Measurements from ENCODE around the gene FAM193B. TPM values are rescaled to one million over a fixed set of nuclear protein-coding genes. Genes with fewer than 3 reads are reported as not detected.

Gene FAM193B
- total RNA-seq, 1 experiment from 2014 or later: 43.8 TPM

- H3K4me3 ChIP-seq (ENCODE audit: low read depth, low read length, poor library complexity, severe bottlenecking): no peak overlapping the region
- no peak for DNase-seq (ENCODE audit: low spot score)
- POLR2A ChIA-PET (ENCODE audit: low non-redundant PET): no interaction called here
- H3K4me1 ChIP-seq (ENCODE audit: insufficient read depth, low read length, poor library complexity, severe bottlenecking): no peaks in the 10 kb centered on the region
- CTCF ChIA-PET: no interaction called here
- no TSS peak for BruUV-seq (replicated peaks)
- H3K36me3 ChIP-seq (ENCODE audit: insufficient read depth, low read length, poor library complexity, severe bottlenecking): peaks cover 50% of the 10 kb centered on the region
- no peaks in the 10 kb centered on the region for H3K27me3 ChIP-seq (replicated peaks; ENCODE audit: insufficient read depth, low read depth, low read length, poor library complexity)
- intact Hi-C loops (cut with micrococcal nuclease; ENCODE audit: unreplicated experiment): no loop called here
- no peak overlapping the region for H3K27ac ChIP-seq (ENCODE audit: low read depth, low read length, poor library complexity, severe bottlenecking)
- no peak for TF ChIP-seq EZH2 (IDR thresholded peaks at IDR 0.05; ENCODE audit: borderline replicate concordance, low read depth, low read length, poor library complexity, severe bottlenecking)
- TF ChIP-seq CTCF (conservative IDR thresholded peaks at IDR 0.05; ENCODE audit: low read depth, low read length): no peak
- H3K9me3 ChIP-seq (ENCODE audit: low read depth, low read length, poor library complexity, severe bottlenecking): no peaks in the 10 kb centered on the region
Measured at GRCh38 chr5:177510567-177511053, 43.8 kb downstream of the FAM193B start.

GRCh38 chr5:177509991-177510566 is 44.3 kb downstream of the FAM193B start:
- Histone ChIP-seq H3K4me3 (ENCODE audit: low read depth, low read length, poor library complexity, severe bottlenecking) (no peak overlapping the region), H3K9me3 (ENCODE audit: low read depth, low read length, poor library complexity, severe bottlenecking) (no peaks in the 10 kb centered on the region), H3K27me3 (replicated peaks; ENCODE audit: insufficient read depth, low read depth, low read length, poor library complexity) (no peaks in the 10 kb centered on the region), H3K27ac (ENCODE audit: low read depth, low read length, poor library complexity, severe bottlenecking) (no peak overlapping the region), H3K4me1 (ENCODE audit: insufficient read depth, low read length, poor library complexity, severe bottlenecking) (no peaks in the 10 kb centered on the region), H3K36me3 (ENCODE audit: insufficient read depth, low read length, poor library complexity, severe bottlenecking) (peaks cover 45% of the 10 kb centered on the region)
- no peak for TF ChIP-seq CTCF (conservative IDR thresholded peaks at IDR 0.05; ENCODE audit: low read depth, low read length)
- no peak for TF ChIP-seq EZH2 (IDR thresholded peaks at IDR 0.05; ENCODE audit: borderline replicate concordance, low read depth, low read length, poor library complexity, severe bottlenecking)
- no peak for DNase-seq (ENCODE audit: low spot score)
- ChIA-PET POLR2A (ENCODE audit: low non-redundant PET) (no interaction called here), CTCF (no interaction called here)
- intact Hi-C loops (cut with micrococcal nuclease; ENCODE audit: unreplicated experiment): no loop called here
- no TSS peak for BruUV-seq (replicated peaks)

- DNase-seq (ENCODE audit: low spot score): no peak
- no peaks in the 10 kb centered on the region for H3K9me3 ChIP-seq (ENCODE audit: low read depth, low read length, poor library complexity, severe bottlenecking)
- ChIA-PET POLR2A (ENCODE audit: low non-redundant PET) (no interaction called here), CTCF (no interaction called here)
- no TSS peak for BruUV-seq (replicated peaks)
- intact Hi-C loops (cut with micrococcal nuclease; ENCODE audit: unreplicated experiment): no loop called here
- H3K36me3 ChIP-seq (ENCODE audit: insufficient read depth, low read length, poor library complexity, severe bottlenecking): peaks cover 39% of the 10 kb centered on the region
- H3K4me3 ChIP-seq (ENCODE audit: low read depth, low read length, poor library complexity, severe bottlenecking): no peak within 1 kb of the TSS
- no peaks in the 10 kb centered on the region for H3K27me3 ChIP-seq (replicated peaks; ENCODE audit: insufficient read depth, low read depth, low read length, poor library complexity)
- no peak within 1 kb of the TSS for H3K27ac ChIP-seq (ENCODE audit: low read depth, low read length, poor library complexity, severe bottlenecking)
- H3K4me1 ChIP-seq (ENCODE audit: insufficient read depth, low read length, poor library complexity, severe bottlenecking): no peaks in the 10 kb centered on the region
- no peak for TF ChIP-seq CTCF (conservative IDR thresholded peaks at IDR 0.05; ENCODE audit: low read depth, low read length)
- no peak for TF ChIP-seq EZH2 (IDR thresholded peaks at IDR 0.05; ENCODE audit: borderline replicate concordance, low read depth, low read length, poor library complexity, severe bottlenecking)
Measured at GRCh38 chr5:177509381-177509951, 44.9 kb downstream of the FAM193B start, which contains the start of gene DOK3. Gene DOK3 (minus strand): TSS chr5:177509826. CDS start chr5:177509540, 286 bp downstream.
